Gastroesophageal sphincter (tissue), 3 donors: Measurements from ENCODE around the gene FSTL5.

Experiments
- EP300 ChIP-seq: sonication (generic); formaldehyde crosslinking; IDR thresholded peaks from one replicate; pipeline ENCODE4 v1.6.1; 2017; ENCODE audit warnings: antibody characterized with exemption, mild to moderate bottlenecking
- TF ChIP-seq, protein P1 (sequence below), 4 experiments: fragments of 200-600 bp in 2 of 4; fragments of 450-650 bp in 2 of 4; sonication (generic) in 1 of 4; IDR thresholded peaks; one replicate each; pipeline ENCODE4 v1.5.1; 2017 to 2019; ENCODE audit warnings: antibody characterized with exemption in 4 of 4, mild to moderate bottlenecking in 2 of 4, moderate library complexity in 2 of 4

DNA sequence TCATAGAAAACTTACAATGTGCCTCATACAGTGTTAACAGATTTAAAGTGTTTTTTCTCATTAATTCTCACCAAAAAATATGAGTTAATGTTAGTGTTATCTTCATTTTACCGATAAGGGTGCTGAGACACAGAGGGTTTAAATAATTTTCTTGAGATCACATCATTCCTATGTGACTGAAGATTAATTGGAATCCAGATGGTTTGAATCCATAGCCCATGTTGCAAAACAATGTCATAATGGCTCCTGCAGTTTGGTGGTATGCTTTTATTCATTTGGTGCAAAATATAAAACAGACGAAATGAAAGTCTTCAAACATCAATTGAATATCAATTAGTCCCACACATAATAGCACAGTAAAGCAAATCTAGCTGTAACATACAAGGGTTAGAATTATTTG, 512.2 kb downstream of the FSTL5 start:
- TF ChIP-seq, protein P1, sequence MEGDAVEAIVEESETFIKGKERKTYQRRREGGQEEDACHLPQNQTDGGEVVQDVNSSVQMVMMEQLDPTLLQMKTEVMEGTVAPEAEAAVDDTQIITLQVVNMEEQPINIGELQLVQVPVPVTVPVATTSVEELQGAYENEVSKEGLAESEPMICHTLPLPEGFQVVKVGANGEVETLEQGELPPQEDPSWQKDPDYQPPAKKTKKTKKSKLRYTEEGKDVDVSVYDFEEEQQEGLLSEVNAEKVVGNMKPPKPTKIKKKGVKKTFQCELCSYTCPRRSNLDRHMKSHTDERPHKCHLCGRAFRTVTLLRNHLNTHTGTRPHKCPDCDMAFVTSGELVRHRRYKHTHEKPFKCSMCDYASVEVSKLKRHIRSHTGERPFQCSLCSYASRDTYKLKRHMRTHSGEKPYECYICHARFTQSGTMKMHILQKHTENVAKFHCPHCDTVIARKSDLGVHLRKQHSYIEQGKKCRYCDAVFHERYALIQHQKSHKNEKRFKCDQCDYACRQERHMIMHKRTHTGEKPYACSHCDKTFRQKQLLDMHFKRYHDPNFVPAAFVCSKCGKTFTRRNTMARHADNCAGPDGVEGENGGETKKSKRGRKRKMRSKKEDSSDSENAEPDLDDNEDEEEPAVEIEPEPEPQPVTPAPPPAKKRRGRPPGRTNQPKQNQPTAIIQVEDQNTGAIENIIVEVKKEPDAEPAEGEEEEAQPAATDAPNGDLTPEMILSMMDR (IDR thresholded peaks at IDR 0.05) = no peak
- TF ChIP-seq EP300 = no peak
